Transverse colon (tissue), 4 donors: ENCODE data around the gene AGPAT4. TPM values are rescaled to one million over a fixed set of nuclear protein-coding genes. Genes with fewer than 3 reads are reported as not detected.

ENCODE experiments used
- DNase-seq: peaks from one replicate; pipeline ENCODE4 v3.0.0-alpha.2; 2019
- H3K27ac ChIP-seq, 4 donors: fragments of 200-600 bp; sonication (generic); 2 replicates each; pipeline ENCODE4 v1.5.1; 2016 to 2018; ENCODE audit warnings: inconsistent platforms in 4 of 4
- H3K27me3 ChIP-seq: fragments of 200-600 bp; sonication (generic); 2 replicates; pipeline ENCODE4 v1.5.1; 2017; ENCODE audit warnings: inconsistent platforms
- H3K36me3 ChIP-seq, 4 donors: fragments of 200-600 bp; sonication (generic); 2 replicates each; pipeline ENCODE4 v1.5.1; 2017 to 2019; ENCODE audit warnings: inconsistent platforms in 4 of 4
- H3K4me1 ChIP-seq, 4 donors: fragments of 200-600 bp; sonication (generic); 2 replicates each; pipeline ENCODE4 v1.5.1; 2017 to 2020; ENCODE audit warnings: inconsistent platforms in 4 of 4
- H3K4me3 ChIP-seq, 4 donors: fragments of 200-600 bp; sonication (generic); 1 replicate in 1 of 4; 2 replicates in 3 of 4; pipeline versions ENCODE4 v1.5.1 to v1.6.1; 2017 to 2019; ENCODE audit warnings: inconsistent platforms in 4 of 4
- H3K9me3 ChIP-seq, 2 donors: fragments of 200-600 bp; sonication (generic); 2 replicates each; pipeline ENCODE4 v1.5.1; 2017 to 2019; ENCODE audit warnings: inconsistent platforms in 2 of 2
- CTCF ChIP-seq, 5 experiments: fragments of 200-600 bp in 3 of 5; fragments of 450-650 bp in 2 of 5; sonication (generic) in 3 of 5; IDR thresholded peaks; 1 replicate in 2 of 5; 2 replicates in 3 of 5; pipeline ENCODE4 v1.5.1; 2016 to 2017; ENCODE audit warnings: antibody characterized with exemption in 5 of 5, inconsistent platforms in 3 of 5, mild to moderate bottlenecking in 2 of 5, moderate library complexity in 1 of 5
- EP300 ChIP-seq: sonication (generic); formaldehyde crosslinking; IDR thresholded peaks from one replicate; pipeline ENCODE4 v1.6.1; 2017; ENCODE audit warnings: antibody characterized with exemption, low read depth
- POLR2A ChIP-seq: fragments of 450-650 bp; IDR thresholded peaks from one replicate; pipeline ENCODE4 v1.6.1; 2016; ENCODE audit warnings: antibody characterized with exemption, mild to moderate bottlenecking, moderate library complexity
- POLR2AphosphoS5 ChIP-seq, 3 donors: sonication (generic); formaldehyde crosslinking; IDR thresholded peaks; one replicate each; pipeline ENCODE4 v1.6.1; 2016; ENCODE audit warnings: antibody characterized with exemption in 3 of 3
- WGBS, 2 donors: methylation state at CpG; one replicate each; pipeline ENCODE4 v1.1.5; 2018; ENCODE audit warnings: low coverage in 1 of 2; 5-methylcytosine and 5-hydroxymethylcytosine counted together
- in situ Hi-C, 4 donors: fragments of 200-750 bp; cut with MboI; loops; one replicate each; pipeline versions ENCODE4 v1.15.0 to v1.15.1; 2017; ENCODE audit warnings: low sequenced_read_pairs in 3 of 4, low pct_ligation_motif_present in 1 of 4, low pct_unique_long_range_greater_than_20kb in 1 of 4
- intact Hi-C: fragments of 100-400 bp; cut with DNase I; formaldehyde crosslinking; loops from one replicate; pipeline ENCODE4 v1.15.1; 2023; ENCODE audit warnings: low total_unique reads
- total RNA-seq, 4 donors: library from RNA; depleted of rRNA; stranded (reverse); fragments of >200 nt; gene quantifications; one replicate each; pipeline ENCODE4 v1.1.0, GENCODE V29; 2016

Gene AGPAT4
- total RNA-seq, 4 donors from 2014 or later = 2.2 to 6.4 (median 4.4) TPM

DNA sequence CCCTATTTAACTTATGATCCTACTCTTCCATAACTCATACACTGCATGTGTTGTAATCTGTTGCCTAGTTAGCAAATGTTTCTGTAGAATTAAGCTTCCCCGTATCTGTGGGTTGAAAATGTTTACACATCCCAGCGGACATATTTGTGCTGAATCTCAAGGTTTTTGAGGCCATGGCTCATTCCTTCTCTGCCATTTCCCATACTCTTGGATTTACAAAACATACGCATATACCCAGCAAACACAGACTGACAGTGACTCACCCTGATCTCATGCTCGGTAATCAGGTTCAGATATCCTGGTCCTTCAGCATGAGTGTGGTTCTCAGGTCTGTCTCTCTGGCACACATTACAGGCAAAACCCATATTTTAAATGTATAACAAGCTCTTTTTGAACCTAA lies 58.7 kb downstream of the AGPAT4 start:
- no peaks in the 10 kb centered on the region for H3K4me1 ChIP-seq
- H3K4me3 ChIP-seq = no peak overlapping the region
- no peak for DNase-seq
- no peak for TF ChIP-seq POLR2AphosphoS5 (IDR thresholded peaks at IDR 0.05)
- no peak for TF ChIP-seq CTCF (IDR thresholded peaks at IDR 0.05)
- no peak for TF ChIP-seq POLR2A
- no peak for TF ChIP-seq EP300
- intact Hi-C loops (no loop called here), in situ Hi-C loops (no loop called here)
- no peak overlapping the region for H3K27ac ChIP-seq
- 79 to 85% methylated on average over 3 to 4 of the region's 4 CpGs for whole genome bisulfite sequencing, 2 donors
- no peaks in the 10 kb centered on the region for H3K27me3 ChIP-seq
- H3K9me3 ChIP-seq = peaks cover 0 to 7% of the 10 kb centered on the region in 2 donors
- no peaks in the 10 kb centered on the region for H3K36me3 ChIP-seq

DNA sequence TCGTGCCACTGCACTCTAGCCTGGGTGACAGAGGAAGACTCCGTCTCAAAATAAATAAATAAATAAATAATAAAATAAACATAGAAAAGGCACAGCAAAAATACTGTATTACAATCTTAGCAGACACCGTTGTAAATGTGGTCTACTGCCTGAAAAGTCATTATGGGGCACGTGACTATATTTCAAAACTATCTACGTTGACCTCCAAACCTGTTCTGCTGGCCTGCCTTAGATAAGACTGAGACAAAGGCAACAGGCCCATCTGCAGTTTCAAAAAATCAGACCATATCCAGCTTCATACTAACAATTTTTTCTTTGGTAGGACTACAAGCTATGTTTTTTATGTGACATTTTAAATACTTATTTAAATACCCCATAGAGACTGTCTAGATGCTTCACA lies 59.1 kb downstream of the AGPAT4 start:
- no peak overlapping the region for H3K4me3 ChIP-seq
- no peaks in the 10 kb centered on the region for H3K27me3 ChIP-seq
- no peak overlapping the region for H3K27ac ChIP-seq
- TF ChIP-seq CTCF (IDR thresholded peaks at IDR 0.05) = no peak
- no peak for TF ChIP-seq EP300
- TF ChIP-seq POLR2AphosphoS5 (IDR thresholded peaks at IDR 0.05) = no peak
- no peak for TF ChIP-seq POLR2A
- H3K4me1 ChIP-seq = no peaks in the 10 kb centered on the region
- H3K9me3 ChIP-seq = peaks cover 0 to 7% of the 10 kb centered on the region in 2 donors
- intact Hi-C loops (no loop called here), in situ Hi-C loops (no loop called here)
- no peaks in the 10 kb centered on the region for H3K36me3 ChIP-seq
- 82 to 91% methylated on average over 5 of the region's 5 CpGs for WGBS, 2 donors
- no peak for DNase-seq

DNA sequence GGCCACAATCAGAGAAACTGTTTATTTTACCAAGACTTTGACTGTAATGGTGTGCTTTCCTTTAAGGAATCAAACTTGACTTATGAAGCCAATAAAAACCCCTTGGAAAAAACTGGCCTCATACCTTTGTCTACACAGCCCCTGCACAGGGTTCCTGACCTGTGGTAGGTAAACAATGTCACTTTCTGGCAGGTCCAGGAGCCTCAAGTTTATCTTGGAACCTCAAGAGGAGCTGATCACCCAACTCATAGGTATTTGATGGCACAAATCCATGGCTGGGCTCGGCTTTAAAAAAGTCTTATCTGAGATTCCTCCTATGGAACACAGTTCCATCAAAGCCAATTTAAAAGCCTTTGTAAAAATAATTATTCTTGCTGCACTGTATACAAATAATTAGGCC lies 61.0 kb downstream of the AGPAT4 start:
- no peak for TF ChIP-seq POLR2A
- TF ChIP-seq CTCF (IDR thresholded peaks at IDR 0.05) = no peak
- no peak for TF ChIP-seq POLR2AphosphoS5 (IDR thresholded peaks at IDR 0.05)
- TF ChIP-seq EP300 = no peak
- DNase-seq = no peak
- whole genome bisulfite sequencing, 2 donors = 63 to 100% methylated on average over 1 of the region's 1 CpG
- no peaks in the 10 kb centered on the region for H3K27me3 ChIP-seq
- H3K36me3 ChIP-seq = no peaks in the 10 kb centered on the region
- H3K4me1 ChIP-seq = no peaks in the 10 kb centered on the region
- H3K9me3 ChIP-seq = peaks cover 0 to 7% of the 10 kb centered on the region in 2 donors
- intact Hi-C loops = no loop called here
- no peak overlapping the region for H3K27ac ChIP-seq
- in situ Hi-C loops = no loop called here
- H3K4me3 ChIP-seq = no peak overlapping the region

DNA sequence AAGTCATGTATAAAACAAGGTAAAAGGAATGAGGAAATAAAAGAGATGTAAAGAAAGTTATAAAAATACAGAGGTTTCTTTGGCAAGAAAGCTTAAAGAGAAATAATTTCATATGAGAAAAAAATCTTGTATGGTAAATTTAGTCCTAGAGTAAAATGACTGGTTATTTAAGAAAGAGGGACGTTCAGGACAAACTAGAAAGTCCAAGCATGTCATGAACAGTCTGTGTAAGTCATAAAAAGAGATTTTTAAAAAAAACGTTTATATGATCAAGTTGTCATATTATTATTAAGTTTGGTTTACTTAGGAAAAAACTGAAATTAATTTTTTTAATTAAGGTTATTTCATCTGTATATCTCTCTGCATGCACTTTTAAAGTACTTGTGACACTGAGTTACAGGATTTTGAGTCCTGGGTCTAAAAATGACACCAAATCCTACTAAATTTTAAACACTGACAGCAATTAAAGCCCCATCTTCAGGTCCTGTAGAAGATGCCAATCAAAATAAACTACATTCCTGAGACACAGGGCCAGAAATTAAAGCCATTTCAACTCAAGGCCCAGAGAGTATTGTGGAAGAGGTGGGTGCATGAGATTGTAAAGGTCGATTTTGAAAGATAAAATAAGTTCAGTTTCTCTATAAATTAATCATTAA lies 62.4 kb downstream of the AGPAT4 start:
- 57 to 71% methylated on average over 3 of the region's 3 CpGs for WGBS, 2 donors
- Histone ChIP-seq H3K27ac (no peak overlapping the region), H3K9me3 (peaks cover 0 to 7% of the 10 kb centered on the region in 2 donors), H3K36me3 (no peaks in the 10 kb centered on the region), H3K4me1 (no peaks in the 10 kb centered on the region), H3K4me3 (no peak overlapping the region), H3K27me3 (no peaks in the 10 kb centered on the region)
- no peak for TF ChIP-seq CTCF (IDR thresholded peaks at IDR 0.05)
- no peak for TF ChIP-seq EP300
- TF ChIP-seq POLR2AphosphoS5 (IDR thresholded peaks at IDR 0.05) = no peak
- no peak for TF ChIP-seq POLR2A
- DNase-seq = no peak
- in situ Hi-C loops (no loop called here), intact Hi-C loops (no loop called here)
